Measurements from ENCODE around the gene TMEM114.

GRCh38 chr16:8631818-8632465 is 41.6 kb upstream of the TMEM114 start:
- no peak for TF ChIP-seq CTCF (IDR thresholded peaks at IDR 0.05)
- no peak for TF ChIP-seq POLR2A (IDR thresholded peaks at IDR 0.05)
